Gastroesophageal sphincter (tissue), 4 donors: ENCODE measurements around the gene TSPAN5. TPM values are rescaled to one million over a fixed set of nuclear protein-coding genes. Genes with fewer than 3 reads are reported as not detected.
A peak's percentile ranks its signal among the peaks of the same experiment; 100 is the strongest.

ENCODE experiments used
- ATAC-seq: fragments of 150-250 bp; one replicate; pipeline ENCODE4 v1.9.1; 2016; ENCODE audit warnings: mild to moderate bottlenecking, moderate library complexity
- H3K27ac ChIP-seq, 4 donors: fragments of 200-600 bp; sonication (generic) in 3 of 4; 1 replicate in 3 of 4; 2 replicates in 1 of 4; pipeline ENCODE4 v1.5.1; 2016 to 2019
- H3K27me3 ChIP-seq: fragments of 200-600 bp; sonication (generic); one replicate; pipeline ENCODE4 v1.5.1; 2019
- H3K36me3 ChIP-seq, 2 donors: fragments of 200-600 bp; sonication (generic); one replicate each; pipeline ENCODE4 v1.5.1; 2019; ENCODE audit warnings: control low read depth in 1 of 2
- H3K4me1 ChIP-seq, 3 donors: fragments of 200-600 bp; sonication (generic); 1 replicate in 2 of 3; 2 replicates in 1 of 3; pipeline ENCODE4 v1.5.1; 2016 to 2019; ENCODE audit warnings: control low read depth in 2 of 3
- H3K4me3 ChIP-seq, 2 donors: fragments of 200-600 bp; sonication (generic); one replicate each; pipeline ENCODE4 v1.5.1; 2019; ENCODE audit warnings: mild to moderate bottlenecking in 1 of 2, moderate library complexity in 1 of 2
- H3K9me3 ChIP-seq, 3 donors: fragments of 200-600 bp; sonication (generic); one replicate each; pipeline ENCODE4 v1.5.1; 2017 to 2019; ENCODE audit warnings: control low read depth in 2 of 3
- EP300 ChIP-seq: sonication (generic); formaldehyde crosslinking; IDR thresholded peaks from one replicate; pipeline ENCODE4 v1.6.1; 2017; ENCODE audit warnings: antibody characterized with exemption, mild to moderate bottlenecking
- POLR2A ChIP-seq, 2 donors: fragments of 450-650 bp; IDR thresholded peaks; one replicate each; pipeline ENCODE4 v1.6.1; 2017; ENCODE audit warnings: antibody characterized with exemption in 2 of 2, mild to moderate bottlenecking in 2 of 2, moderate library complexity in 1 of 2
- POLR2AphosphoS5 ChIP-seq: sonication (generic); formaldehyde crosslinking; IDR thresholded peaks from one replicate; pipeline ENCODE4 v1.6.1; 2017; ENCODE audit warnings: antibody characterized with exemption
- WGBS, 2 donors: methylation state at CpG; one replicate each; pipeline ENCODE4 v1.1.5; 2018; ENCODE audit warnings: low coverage in 1 of 2; 5-methylcytosine and 5-hydroxymethylcytosine counted together
- total RNA-seq, 4 donors: library from RNA; depleted of rRNA; stranded (reverse); fragments of >200 nt; gene quantifications; one replicate each; pipeline ENCODE4 v1.1.0, GENCODE V29; 2016
- TF ChIP-seq, protein P1 (sequence below), 4 experiments: fragments of 200-600 bp in 2 of 4; fragments of 450-650 bp in 2 of 4; sonication (generic) in 1 of 4; IDR thresholded peaks; one replicate each; pipeline ENCODE4 v1.5.1; 2017 to 2019; ENCODE audit warnings: antibody characterized with exemption in 4 of 4, mild to moderate bottlenecking in 2 of 4, moderate library complexity in 2 of 4

TSPAN5 gene
- total RNA-seq, 4 donors from 2014 or later = 9.8 to 14.0 (median 12.2) TPM

DNA sequence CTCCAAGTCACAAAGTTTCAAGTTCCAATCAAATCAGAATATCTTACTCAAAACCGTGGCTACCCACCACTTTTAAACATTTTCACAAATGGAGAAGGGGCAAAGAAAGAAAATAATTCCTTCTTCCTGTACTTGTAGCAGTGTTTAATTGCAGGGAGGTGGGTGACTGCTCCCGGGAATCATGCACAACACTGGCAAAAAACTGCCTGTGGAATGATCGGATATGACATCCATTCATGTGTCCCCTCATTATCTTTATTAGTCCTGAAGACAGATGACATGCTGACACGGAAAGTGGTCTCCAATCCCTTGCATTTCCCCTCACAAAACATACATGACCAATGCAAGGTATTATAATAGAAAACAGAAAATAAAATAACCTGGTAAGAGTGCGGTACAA, 2.0 kb downstream of the TSPAN5 start:
- TF ChIP-seq EP300 (no peak), POLR2A (IDR thresholded peaks at IDR 0.05) (no peak), POLR2AphosphoS5 (no peak)
- TF ChIP-seq, protein P1, sequence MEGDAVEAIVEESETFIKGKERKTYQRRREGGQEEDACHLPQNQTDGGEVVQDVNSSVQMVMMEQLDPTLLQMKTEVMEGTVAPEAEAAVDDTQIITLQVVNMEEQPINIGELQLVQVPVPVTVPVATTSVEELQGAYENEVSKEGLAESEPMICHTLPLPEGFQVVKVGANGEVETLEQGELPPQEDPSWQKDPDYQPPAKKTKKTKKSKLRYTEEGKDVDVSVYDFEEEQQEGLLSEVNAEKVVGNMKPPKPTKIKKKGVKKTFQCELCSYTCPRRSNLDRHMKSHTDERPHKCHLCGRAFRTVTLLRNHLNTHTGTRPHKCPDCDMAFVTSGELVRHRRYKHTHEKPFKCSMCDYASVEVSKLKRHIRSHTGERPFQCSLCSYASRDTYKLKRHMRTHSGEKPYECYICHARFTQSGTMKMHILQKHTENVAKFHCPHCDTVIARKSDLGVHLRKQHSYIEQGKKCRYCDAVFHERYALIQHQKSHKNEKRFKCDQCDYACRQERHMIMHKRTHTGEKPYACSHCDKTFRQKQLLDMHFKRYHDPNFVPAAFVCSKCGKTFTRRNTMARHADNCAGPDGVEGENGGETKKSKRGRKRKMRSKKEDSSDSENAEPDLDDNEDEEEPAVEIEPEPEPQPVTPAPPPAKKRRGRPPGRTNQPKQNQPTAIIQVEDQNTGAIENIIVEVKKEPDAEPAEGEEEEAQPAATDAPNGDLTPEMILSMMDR (IDR thresholded peaks at IDR 0.05) = no peak
- no peaks in the 10 kb centered on the region for H3K9me3 ChIP-seq
- H3K4me1 ChIP-seq = peaks cover 0 to 55% (median 13%) of the 10 kb centered on the region in 3 donors
- peak overlapping the region in 1 of 2 donors; percentile 14 for H3K4me3 ChIP-seq
- ATAC-seq = no peak
- H3K27ac ChIP-seq = no peak overlapping the region
- WGBS, 2 donors = 63 to 85% methylated on average over 5 of the region's 5 CpGs
- no peaks in the 10 kb centered on the region for H3K27me3 ChIP-seq
- no peaks in the 10 kb centered on the region for H3K36me3 ChIP-seq

GRCh38 chr4:98653890-98654867, 4.2 kb downstream of the TSPAN5 start:
- ATAC-seq = no peak
- Histone ChIP-seq H3K4me1 (peaks cover 0 to 42% (median 6%) of the 10 kb centered on the region in 3 donors), H3K4me3 (no peak overlapping the region), H3K27ac (peak overlapping the region in 1 of 4 donors; percentile 36), H3K9me3 (no peaks in the 10 kb centered on the region), H3K27me3 (no peaks in the 10 kb centered on the region), H3K36me3 (no peaks in the 10 kb centered on the region)
- WGBS, 2 donors = 35 to 56% methylated on average over 5 of the region's 5 CpGs
- TF ChIP-seq POLR2AphosphoS5 = no peak
- TF ChIP-seq EP300 = no peak
- TF ChIP-seq POLR2A (IDR thresholded peaks at IDR 0.05) = no peak
- TF ChIP-seq, protein P1 (IDR thresholded peaks at IDR 0.05) = no peak

GRCh38 chr4:98652996-98653395, 5.4 kb downstream of the TSPAN5 start:
- H3K36me3 ChIP-seq = no peaks in the 10 kb centered on the region
- no peaks in the 10 kb centered on the region for H3K9me3 ChIP-seq
- no peaks in the 10 kb centered on the region for H3K27me3 ChIP-seq
- 72 to 73% methylated on average over 3 of the region's 3 CpGs for WGBS, 2 donors
- TF ChIP-seq POLR2AphosphoS5 (no peak), POLR2A (IDR thresholded peaks at IDR 0.05) (no peak), EP300 (no peak)
- TF ChIP-seq, protein P1 (IDR thresholded peaks at IDR 0.05) = no peak
- ATAC-seq = no peak
- H3K4me1 ChIP-seq = peaks cover 0 to 38% (median 6%) of the 10 kb centered on the region in 3 donors
- H3K27ac ChIP-seq = no peak overlapping the region
- no peak overlapping the region for H3K4me3 ChIP-seq

GRCh38 chr4:98648602-98649001, 9.8 kb downstream of the TSPAN5 start:
- Histone ChIP-seq H3K27me3 (no peaks in the 10 kb centered on the region), H3K4me1 (peaks cover 0 to 6% (median 0%) of the 10 kb centered on the region in 3 donors), H3K9me3 (no peaks in the 10 kb centered on the region), H3K27ac (no peak overlapping the region), H3K36me3 (no peaks in the 10 kb centered on the region), H3K4me3 (no peak overlapping the region)
- 34 to 74% methylated on average over 2 to 3 of the region's 5 CpGs for WGBS, 2 donors
- ATAC-seq = no peak
- TF ChIP-seq POLR2A (IDR thresholded peaks at IDR 0.05) (no peak), POLR2AphosphoS5 (no peak), EP300 (no peak)
- TF ChIP-seq, protein P1 (IDR thresholded peaks at IDR 0.05) = no peak
